MM.1S (cell line): ENCODE results near the gene ETV2.

Experiments
- DNase-seq: peaks from one replicate; pipeline ENCODE4 v3.0.0-alpha.2; 2015
- H2AFZ ChIP-seq: fragments of 300-600 bp; sonication (generic); 2 replicates; pipeline ENCODE4 v1.6.0; 2016; ENCODE audit warnings: antibody characterized with exemption, low read length
- H3F3A ChIP-seq: fragments of 300-600 bp; sonication (generic); 2 replicates; pipeline ENCODE4 v1.6.1; 2016; ENCODE audit warnings: mild to moderate bottlenecking, antibody characterized with exemption, low read length, moderate library complexity, mixed read lengths; ENCODE audit not compliant: insufficient read depth
- H3K27ac ChIP-seq: fragments of 300-600 bp; sonication (generic); 2 replicates; pipeline ENCODE4 v1.5.1; 2016; ENCODE audit warnings: mild to moderate bottlenecking, low read length
- H3K27me3 ChIP-seq: fragments of 300-600 bp; sonication (generic); replicated peaks from 2 replicates; pipeline ENCODE4 v1.6.0; 2016; ENCODE audit warnings: low read length; ENCODE audit not compliant: insufficient read depth
- H3K36me3 ChIP-seq: fragments of 300-600 bp; sonication (generic); replicated peaks from 2 replicates; pipeline ENCODE4 v1.6.1; 2016; ENCODE audit warnings: mild to moderate bottlenecking, low read length, mixed read lengths; ENCODE audit not compliant: insufficient read depth
- H3K4me1 ChIP-seq: fragments of 300-600 bp; sonication (generic); 2 replicates; pipeline ENCODE4 v1.6.1; 2016; ENCODE audit warnings: low read length, mixed read lengths
- H3K4me2 ChIP-seq: fragments of 300-600 bp; sonication (generic); 2 replicates; pipeline ENCODE4 v1.6.0; 2016; ENCODE audit warnings: low read depth, low read length
- H3K4me3 ChIP-seq: fragments of 300-600 bp; sonication (generic); 2 replicates; pipeline ENCODE4 v1.5.1; 2016; ENCODE audit warnings: low read length, mixed read lengths
- H3K79me2 ChIP-seq: fragments of 300-600 bp; sonication (generic); 2 replicates; pipeline ENCODE4 v1.6.1; 2016; ENCODE audit warnings: mixed run types, low read length, mixed read lengths
- H3K9ac ChIP-seq: fragments of 300-600 bp; sonication (generic); 2 replicates; pipeline ENCODE4 v1.6.1; 2016; ENCODE audit warnings: low read length, mixed read lengths
- H3K9me2 ChIP-seq: fragments of 300-600 bp; sonication (generic); replicated peaks from 2 replicates; pipeline ENCODE4 v1.6.1; 2016; ENCODE audit warnings: mild to moderate bottlenecking, low read length, mixed read lengths; ENCODE audit not compliant: insufficient read depth
- H3K9me3 ChIP-seq: fragments of 300-600 bp; sonication (generic); replicated peaks from 2 replicates; pipeline ENCODE4 v1.6.1; 2016; ENCODE audit warnings: mild to moderate bottlenecking, low read length, mixed read lengths; ENCODE audit not compliant: insufficient read depth
- H4K20me1 ChIP-seq: fragments of 300-600 bp; sonication (generic); 2 replicates; pipeline ENCODE4 v1.6.1; 2016; ENCODE audit warnings: mild to moderate bottlenecking, low read length, moderate library complexity, mixed read lengths; ENCODE audit not compliant: insufficient read depth
- EZH2 ChIP-seq: fragments of 300-600 bp; sonication (generic); optimal IDR thresholded peaks from 2 replicates; pipeline ENCODE3; 2017; ENCODE audit warnings: low read depth, mild to moderate bottlenecking, antibody characterized with exemption, low read length, mixed read lengths
- EZH2phosphoT487 ChIP-seq: fragments of 300-600 bp; sonication (generic); IDR thresholded peaks from 2 replicates; pipeline ENCODE4 v1.6.1; 2018; ENCODE audit warnings: antibody characterized with exemption, low read length
- TF ChIP-seq, protein P1 (sequence below): fragments of 300-600 bp; sonication (generic); IDR thresholded peaks from 2 replicates; pipeline ENCODE4 v1.5.1; 2016; ENCODE audit warnings: antibody characterized with exemption, low read length, mixed read lengths

ETV2 gene

DNA sequence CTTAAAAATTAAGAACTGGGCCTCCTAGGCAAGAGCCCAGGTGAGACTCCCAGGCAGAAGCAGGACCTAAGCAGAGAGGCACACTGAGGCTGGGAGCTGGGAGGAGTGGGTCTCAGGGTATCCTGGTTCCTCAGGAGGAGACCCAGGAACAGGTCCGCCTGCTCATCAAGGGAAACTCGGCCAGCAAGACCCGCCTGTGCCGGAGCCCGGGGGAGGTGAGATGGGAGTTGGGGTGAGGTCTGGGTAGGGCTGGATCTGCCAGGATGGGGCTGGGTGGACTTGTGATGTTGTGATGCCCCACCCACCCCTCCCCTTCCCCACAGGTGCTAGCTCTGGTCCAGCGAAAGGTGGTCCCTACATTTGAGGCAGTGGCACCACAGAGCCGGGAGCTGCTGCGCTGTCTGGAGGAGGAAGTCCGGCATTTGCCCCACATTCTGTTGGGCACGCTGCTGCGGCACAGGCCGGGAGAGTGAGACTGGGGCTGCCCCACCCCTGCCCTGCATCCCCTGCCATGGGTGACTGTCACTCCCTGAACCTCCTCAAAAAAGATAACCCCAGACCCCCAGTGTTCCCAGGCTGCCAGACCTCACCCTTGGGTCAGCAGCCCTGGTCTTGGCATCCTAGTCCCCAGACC is 22.1 kb upstream of the ETV2 start:
- TF ChIP-seq, protein P1, sequence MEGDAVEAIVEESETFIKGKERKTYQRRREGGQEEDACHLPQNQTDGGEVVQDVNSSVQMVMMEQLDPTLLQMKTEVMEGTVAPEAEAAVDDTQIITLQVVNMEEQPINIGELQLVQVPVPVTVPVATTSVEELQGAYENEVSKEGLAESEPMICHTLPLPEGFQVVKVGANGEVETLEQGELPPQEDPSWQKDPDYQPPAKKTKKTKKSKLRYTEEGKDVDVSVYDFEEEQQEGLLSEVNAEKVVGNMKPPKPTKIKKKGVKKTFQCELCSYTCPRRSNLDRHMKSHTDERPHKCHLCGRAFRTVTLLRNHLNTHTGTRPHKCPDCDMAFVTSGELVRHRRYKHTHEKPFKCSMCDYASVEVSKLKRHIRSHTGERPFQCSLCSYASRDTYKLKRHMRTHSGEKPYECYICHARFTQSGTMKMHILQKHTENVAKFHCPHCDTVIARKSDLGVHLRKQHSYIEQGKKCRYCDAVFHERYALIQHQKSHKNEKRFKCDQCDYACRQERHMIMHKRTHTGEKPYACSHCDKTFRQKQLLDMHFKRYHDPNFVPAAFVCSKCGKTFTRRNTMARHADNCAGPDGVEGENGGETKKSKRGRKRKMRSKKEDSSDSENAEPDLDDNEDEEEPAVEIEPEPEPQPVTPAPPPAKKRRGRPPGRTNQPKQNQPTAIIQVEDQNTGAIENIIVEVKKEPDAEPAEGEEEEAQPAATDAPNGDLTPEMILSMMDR, result no peak
- TF ChIP-seq EZH2, result no peak
- no peak for TF ChIP-seq EZH2phosphoT487
- H3K9ac ChIP-seq, result no peak overlapping the region

DNA sequence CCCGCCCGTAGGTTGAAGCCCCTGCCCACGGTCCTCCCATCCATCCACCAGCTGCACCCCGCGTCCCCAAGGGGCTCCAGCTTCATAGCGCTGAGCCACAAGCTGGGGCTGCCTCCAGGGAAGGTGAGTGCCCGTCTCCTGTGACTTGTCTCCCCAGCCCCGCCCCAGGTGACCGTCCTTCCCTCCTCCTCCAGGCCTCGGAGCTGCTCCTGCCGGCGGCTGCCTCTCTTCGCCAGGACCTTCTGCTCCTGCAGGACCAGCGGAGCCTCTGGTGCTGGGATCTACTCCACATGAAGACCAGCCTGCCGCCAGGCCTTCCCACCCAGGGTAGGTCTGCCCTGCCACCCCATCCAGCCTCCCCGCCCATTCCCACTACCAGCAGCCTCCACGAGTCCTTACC is 21.5 kb upstream of the ETV2 start:
- Histone ChIP-seq H3F3A (no peaks in the 10 kb centered on the region), H3K79me2 (no peaks in the 10 kb centered on the region), H3K27ac (no peak overlapping the region), H4K20me1 (no peaks in the 10 kb centered on the region), H3K36me3 (no peaks in the 10 kb centered on the region), H3K27me3 (no peaks in the 10 kb centered on the region), H2AFZ (no peak overlapping the region), H3K9me2 (no peaks in the 10 kb centered on the region), H3K4me1 (no peaks in the 10 kb centered on the region), H3K9me3 (no peaks in the 10 kb centered on the region), H3K4me2 (no peak overlapping the region), H3K4me3 (no peak overlapping the region), H3K9ac (no peak overlapping the region)
- DNase-seq, result no peak
- no peak for TF ChIP-seq EZH2phosphoT487
- TF ChIP-seq, protein P1, result no peak
- no peak for TF ChIP-seq EZH2

More for the DNA sequence above, 22.1 kb upstream of the ETV2 start:
- no peaks in the 10 kb centered on the region for H3K27me3 ChIP-seq
- H3K4me3 ChIP-seq, result no peak overlapping the region
- no peaks in the 10 kb centered on the region for H3K79me2 ChIP-seq
- no peak overlapping the region for H2AFZ ChIP-seq
- no peak for DNase-seq
- H3F3A ChIP-seq, result no peaks in the 10 kb centered on the region
- H3K9me3 ChIP-seq, result no peaks in the 10 kb centered on the region
- no peaks in the 10 kb centered on the region for H3K9me2 ChIP-seq
- H3K4me1 ChIP-seq, result no peaks in the 10 kb centered on the region
- H3K27ac ChIP-seq, result no peak overlapping the region
- H3K4me2 ChIP-seq, result no peak overlapping the region
- no peaks in the 10 kb centered on the region for H3K36me3 ChIP-seq
- no peaks in the 10 kb centered on the region for H4K20me1 ChIP-seq

DNA sequence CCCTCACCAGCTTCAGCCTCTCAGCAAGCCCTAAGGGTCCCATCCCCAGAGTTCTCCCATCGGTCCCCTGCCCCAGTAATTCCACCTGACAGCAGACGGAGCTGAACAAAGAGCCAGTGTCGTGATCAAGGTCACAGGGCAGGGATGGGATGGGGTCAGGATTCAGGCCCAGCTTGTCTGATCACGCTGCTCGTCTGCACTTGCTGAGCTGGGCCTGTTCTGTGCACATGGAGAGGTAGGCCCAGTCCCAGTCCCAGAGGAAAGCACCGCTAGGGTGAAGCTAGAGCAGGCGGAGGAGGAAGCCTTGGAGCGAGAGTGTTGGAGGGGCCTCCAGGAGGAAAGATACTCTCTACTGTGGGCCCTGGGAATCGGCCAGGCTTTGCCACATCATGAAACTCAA is 19.8 kb upstream of the ETV2 start:
- H3F3A ChIP-seq, result peaks cover 2% of the 10 kb centered on the region; the same call in 1 of the 2 replicates

More for the DNA sequence above, 19.8 kb upstream of the ETV2 start:
- H3K4me2 ChIP-seq, result no peak overlapping the region
- no peak for DNase-seq
- no peaks in the 10 kb centered on the region for H3K36me3 ChIP-seq
- no peak overlapping the region for H3K27ac ChIP-seq
- H3K9me2 ChIP-seq, result no peaks in the 10 kb centered on the region
- H3K4me3 ChIP-seq, result no peak overlapping the region
- H2AFZ ChIP-seq, result no peak overlapping the region
- no peak overlapping the region for H3K9ac ChIP-seq
- no peaks in the 10 kb centered on the region for H3K79me2 ChIP-seq
- no peaks in the 10 kb centered on the region for H3K4me1 ChIP-seq
- no peaks in the 10 kb centered on the region for H3K27me3 ChIP-seq
- TF ChIP-seq EZH2phosphoT487 (no peak), EZH2 (no peak)
- TF ChIP-seq, protein P1, result no peak
- no peaks in the 10 kb centered on the region for H3K9me3 ChIP-seq
- no peaks in the 10 kb centered on the region for H4K20me1 ChIP-seq
